ENCODE measurements around the gene SLC6A1.

Gene SLC6A1

DNA sequence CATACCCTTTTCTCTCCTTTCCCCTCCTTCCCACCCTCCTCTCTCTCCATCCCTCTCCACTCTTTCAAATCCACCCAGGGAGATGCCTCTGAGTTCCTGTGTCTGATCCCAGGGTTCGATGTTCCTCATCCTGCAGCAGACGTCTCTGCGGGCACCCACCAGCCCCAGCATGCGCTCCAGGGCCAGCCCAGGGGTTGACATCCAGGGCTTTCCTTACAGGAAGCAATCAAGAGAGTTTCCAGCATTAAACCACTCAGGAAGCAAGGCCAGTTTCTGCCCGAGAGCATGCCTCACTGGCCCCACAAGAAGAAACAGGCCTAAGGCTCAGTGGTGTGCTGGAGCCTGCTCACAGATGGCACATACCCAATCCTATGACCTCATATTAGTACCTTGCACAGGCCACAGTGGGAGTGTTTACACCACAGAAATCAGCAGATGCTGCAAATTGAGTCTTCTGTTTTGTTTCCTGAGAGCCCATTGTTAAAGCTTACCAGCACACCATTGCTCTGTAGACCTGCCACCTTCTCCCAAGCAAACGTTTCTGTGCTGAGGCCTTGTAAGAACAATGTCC, 13.2 kb downstream of the SLC6A1 start:
- no peak for TF ChIP-seq CTCF (conservative IDR thresholded peaks at IDR 0.05; ENCODE audit: low read depth, low read length)
- no peak for DNase-seq (ENCODE audit: low read depth)
- no peak overlapping the region for H3K4me3 ChIP-seq (ENCODE audit: low read length)

DNA sequence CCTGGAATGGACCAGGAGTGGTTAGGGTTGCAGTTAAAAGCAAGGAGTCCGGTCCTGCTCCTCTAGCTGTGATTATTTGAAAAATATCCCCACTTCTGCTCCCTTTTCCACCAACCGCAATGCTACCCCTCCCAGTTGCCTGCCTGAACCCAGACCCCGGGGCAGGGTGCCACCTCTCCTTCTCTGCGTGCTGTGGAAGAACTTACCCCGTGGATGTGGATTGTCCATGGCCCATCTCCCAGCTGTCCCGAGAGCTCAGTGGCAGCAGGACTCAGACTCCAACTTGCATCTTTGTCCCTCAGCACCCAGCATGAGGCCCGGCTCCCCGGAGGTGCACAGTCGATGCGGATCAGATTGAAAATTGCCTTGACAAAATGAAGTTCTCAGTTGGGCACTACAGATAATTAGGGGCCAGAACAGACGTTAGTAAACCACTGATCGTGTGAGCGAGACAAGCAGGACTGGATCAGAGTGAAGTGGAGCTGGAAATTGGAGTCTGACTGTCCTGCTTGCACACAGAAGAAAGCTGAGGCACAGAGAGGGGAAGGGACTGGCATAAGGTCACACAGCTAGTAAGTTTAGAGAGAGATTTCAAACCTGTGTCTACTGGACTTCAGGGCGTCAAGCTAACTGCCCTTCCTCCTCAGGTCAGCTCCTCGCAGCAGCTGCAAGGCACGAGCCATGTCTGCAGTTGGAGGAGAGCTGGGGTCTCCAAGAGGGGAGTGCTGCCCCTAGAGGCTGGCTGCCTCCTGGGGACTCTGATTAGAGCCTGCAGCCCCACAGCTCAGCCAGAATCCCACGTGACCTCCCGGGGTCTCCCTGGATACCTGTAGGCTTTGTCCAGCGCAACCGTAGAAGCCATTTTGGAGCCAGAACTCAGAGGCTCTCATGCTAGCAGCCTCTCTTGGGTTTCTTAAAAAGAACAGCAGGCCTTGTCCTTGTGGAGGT, 14.7 kb downstream of the SLC6A1 start:
- TF ChIP-seq CTCF (conservative IDR thresholded peaks at IDR 0.05; ENCODE audit: low read depth, low read length), result no peak
- H3K4me3 ChIP-seq (ENCODE audit: low read length), result no peak overlapping the region
- no peak for DNase-seq (ENCODE audit: low read depth)

DNA sequence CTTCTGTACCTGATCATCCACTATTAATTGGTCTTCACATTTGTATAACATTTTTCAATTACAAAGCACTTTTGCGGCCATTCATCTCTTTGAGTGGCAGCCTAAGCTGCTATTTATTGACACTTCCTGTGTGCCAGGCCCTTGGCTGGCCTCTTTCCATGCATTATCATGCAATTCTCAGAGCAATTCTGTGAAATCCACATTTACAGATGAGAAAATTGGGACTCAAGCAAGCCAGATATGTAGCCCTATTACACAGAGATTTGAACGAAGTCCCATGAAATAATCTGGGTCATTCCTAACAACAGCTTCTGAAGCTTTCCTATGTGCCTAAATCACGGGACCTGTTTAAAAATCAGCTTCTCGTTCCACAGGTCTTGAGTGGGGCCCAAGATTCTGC, 17.4 kb downstream of the SLC6A1 start:
- H3K4me3 ChIP-seq (ENCODE audit: low read length), result no peak overlapping the region
- no peak for DNase-seq (ENCODE audit: low read depth)
- TF ChIP-seq CTCF (conservative IDR thresholded peaks at IDR 0.05; ENCODE audit: low read depth, low read length), result no peak

DNA sequence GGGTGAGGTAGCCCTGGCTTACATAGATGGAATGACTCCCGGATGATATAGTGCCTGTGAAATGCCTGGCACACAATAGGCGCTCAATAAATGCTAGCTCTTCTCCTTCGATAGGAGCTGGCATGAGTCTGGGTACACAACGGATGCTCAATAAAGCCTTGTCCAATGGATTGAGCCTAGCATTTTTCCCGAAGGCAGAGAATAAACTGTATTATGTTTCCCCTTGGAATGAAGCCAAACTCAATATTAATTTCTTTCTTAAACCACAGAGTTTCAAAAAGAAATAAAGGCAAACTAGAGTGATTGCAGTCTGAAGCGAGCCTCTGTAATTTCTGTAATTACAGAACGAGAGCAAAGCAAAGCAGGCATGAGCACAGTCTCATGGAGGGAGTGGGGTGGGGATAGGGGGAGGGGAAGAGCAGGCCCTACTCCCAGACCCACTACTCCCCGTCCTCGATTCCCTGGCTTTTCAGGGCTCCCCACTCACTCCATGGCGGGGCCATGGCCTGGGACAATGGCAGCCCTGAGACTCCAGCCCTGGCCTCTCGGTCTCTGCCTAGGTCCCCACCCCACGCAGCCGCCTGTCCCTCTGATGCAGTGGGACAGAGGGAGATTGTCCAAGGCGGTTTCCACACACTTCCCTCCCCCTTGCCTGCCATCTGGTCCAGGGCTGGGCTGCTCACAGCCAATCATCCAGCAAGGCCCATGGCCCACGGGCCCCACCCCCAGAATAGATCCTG, 18.0 kb downstream of the SLC6A1 start:
- TF ChIP-seq CTCF (conservative IDR thresholded peaks at IDR 0.05; ENCODE audit: low read depth, low read length), result no peak
- H3K4me3 ChIP-seq (ENCODE audit: low read length), result no peak overlapping the region
- no peak for DNase-seq (ENCODE audit: low read depth)

- no peak overlapping the region for H3K4me3 ChIP-seq (ENCODE audit: low read length)
- DNase-seq (ENCODE audit: low read depth), result no peak
- TF ChIP-seq CTCF (conservative IDR thresholded peaks at IDR 0.05; ENCODE audit: low read depth, low read length), result no peak
Measured at GRCh38 chr3:11014253-11014652, 21.7 kb downstream of the SLC6A1 start.

DNA sequence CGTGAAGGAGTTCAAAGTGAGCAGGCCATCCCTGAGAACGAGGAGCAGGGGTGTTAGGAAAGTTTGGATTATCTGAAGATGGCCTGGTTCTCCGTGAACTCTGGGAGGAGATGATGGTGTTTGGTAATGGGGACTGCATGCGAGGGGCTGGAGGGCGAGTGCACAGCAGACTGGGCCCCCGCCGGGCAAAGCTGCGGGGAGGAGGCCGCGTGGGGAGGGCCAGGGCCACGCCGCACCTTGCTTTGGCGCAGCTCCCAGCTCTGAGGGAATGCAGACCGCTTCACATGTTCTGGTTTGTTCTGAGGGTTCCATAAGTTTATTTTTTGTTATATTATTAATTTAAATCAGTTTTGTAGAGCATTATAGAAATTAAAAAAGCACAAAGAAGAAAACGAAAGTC, 22.2 kb downstream of the SLC6A1 start:
- no peak for TF ChIP-seq CTCF (conservative IDR thresholded peaks at IDR 0.05; ENCODE audit: low read depth, low read length)
- H3K4me3 ChIP-seq (ENCODE audit: low read length), result no peak overlapping the region
- no peak for DNase-seq (ENCODE audit: low read depth)
